Activated naive CD8-positive, alpha-beta T cell treated with anti-CD3 and anti-CD28 coated beads, Interleukin-2, amount 50 U/mL, for 16 hours (primary cell): Measurements from ENCODE around the gene RNF44.
"Not testable (repeated sequence)": the region's sequence is repeated elsewhere in the genome, so short reads cannot be mapped to it uniquely, and the experiment has no call there.

Experiments used
- DNase-seq: peaks from one replicate; pipeline ENCODE4 v3.0.0-alpha.2; 2020; ENCODE audit warnings: low read depth, low spot score

Gene RNF44

GRCh38 chr5:176519810-176520720 lies 17.1 kb downstream of the RNF44 start:
- DNase-seq = no peak

- no peak for DNase-seq
Observed at GRCh38 chr5:176517053-176517661, 20.0 kb downstream of the RNF44 start.

- no peak for DNase-seq
Observed at GRCh38 chr5:176515396-176515795, 21.8 kb downstream of the RNF44 start.

GRCh38 chr5:176514244-176514950 lies 22.8 kb downstream of the RNF44 start:
- no peak for DNase-seq

- DNase-seq = no peak
Observed at GRCh38 chr5:176513788-176514187, 23.4 kb downstream of the RNF44 start.

- no peak for DNase-seq
Observed at GRCh38 chr5:176508603-176509002, 28.6 kb downstream of the RNF44 start.

GRCh38 chr5:176507911-176508310 lies 29.3 kb downstream of the RNF44 start:
- no peak for DNase-seq

- DNase-seq = no peak
Observed at GRCh38 chr5:176503496-176503895, 33.7 kb downstream of the RNF44 start.

- no peak for DNase-seq
Observed at GRCh38 chr5:176501333-176501732, 35.9 kb downstream of the RNF44 start.

GRCh38 chr5:176500511-176500910 lies 36.7 kb downstream of the RNF44 start:
- no peak for DNase-seq

- no peak for DNase-seq
Observed at GRCh38 chr5:176499273-176499672, 37.9 kb downstream of the RNF44 start.

GRCh38 chr5:176497852-176498251 lies 39.4 kb downstream of the RNF44 start:
- no peak for DNase-seq

GRCh38 chr5:176492431-176492830 lies 44.8 kb downstream of the RNF44 start:
- no peak for DNase-seq

GRCh38 chr5:176491901-176492300 lies 45.3 kb downstream of the RNF44 start:
- no peak for DNase-seq

GRCh38 chr5:176491101-176491502 lies 46.1 kb downstream of the RNF44 start:
- DNase-seq = no peak

GRCh38 chr5:176490301-176490700 lies 46.9 kb downstream of the RNF44 start:
- DNase-seq = no peak

- no peak for DNase-seq
Observed at GRCh38 chr5:176489077-176489476, 48.1 kb downstream of the RNF44 start.

- DNase-seq = not testable (repeated sequence)
Observed at GRCh38 chr5:176487160-176487559, 50.0 kb downstream of the RNF44 start.

- no peak for DNase-seq
Observed at GRCh38 chr5:176486189-176486757, 50.9 kb downstream of the RNF44 start.

GRCh38 chr5:176485176-176485575 lies 52.0 kb downstream of the RNF44 start:
- DNase-seq = no peak

GRCh38 chr5:176481711-176482110 lies 55.5 kb downstream of the RNF44 start:
- DNase-seq = no peak
